Right lobe of liver (tissue), 5 donors: Measurements from ENCODE around the gene SMC4. TPM values are rescaled to one million over a fixed set of nuclear protein-coding genes. Genes with fewer than 3 reads are reported as not detected.

ENCODE experiments used
- microRNA counts: library from miRNA; unstranded; fragments of <30 nt; microRNA quantifications from one replicate; lab custom pipeline; 2016
- microRNA-seq, 2 donors: library from miRNA; unstranded; fragments of <30 nt; microRNA quantifications; one replicate each; pipeline ENCODE4, GENCODE V29; 2019 to 2020
- small RNA-seq, 2 experiments: library from RNA; depleted of rRNA; stranded (forward); fragments of <200 nt; gene quantifications; one replicate each; pipeline ENCODE3, GENCODE V24; 2016
- total RNA-seq, 6 experiments: library from RNA; depleted of rRNA in 2 of 6; stranded (reverse); fragments of >200 nt in 2 of 6; fragmentation: NEBNext Ultra II Directional in 3 of 6; extraction: Animal tissue kit (Norgen Biotek cat#: 25700) in 3 of 6; gene quantifications; one replicate each; pipeline versions ENCODE4 v1.1.0 to v1.2.4, GENCODE V29; 2016 to 2023
- donor health status: DM: no; HTN: no; CAD: no.
- donor health status: DM: no; HTN: no; CAD: no.
- donor health status: DM: no; HTN: yes; CAD: no.
- donor health status: DM: no; HTN: yes; CAD: no.

Gene SMC4
- total RNA-seq, 6 experiments from 2014 or later = 11.3 to 26.7 (median 18.1) TPM

MicroRNAs within 50 kb of the gene (microRNA counts, 767-probe panel; counts per million panel counts)
- microRNA hsa-miR-15b-5p (lab: Ali Mortazavi, UCI) = 13,857 counts per million, percentile 88 among the panel's probes with 10 or more counts

Small RNA genes within 50 kb of the gene (microRNA-seq; reads per million reads assigned to microRNA genes)
- gene MIR15B (874 to 1,151 reads per million in 2 donors), gene MIR16-2 (623 to 669 reads per million in 2 donors)

Small RNA genes within 50 kb of the gene (small RNA-seq; reads per million reads assigned to genes)
- gene MIR15B = 4.7 to 5.9 reads per million in 2 experiments
- 0.52 to 2.0 reads per million in 2 experiments for gene MIR16-2
- 0 reads per million in 2 experiments for gene RNU7-136P

Other genes starting within 250 kb of the SMC4 start
- gene C3orf80, start 174.2 kb upstream of the SMC4 start, total RNA-seq = 1 to 10 TPM in 1 of 6 experiments, under 1 TPM in 4, not detected in 1; 0.07 to 1.2 (median 0.88) TPM
- 10 to 100 TPM in 2 of 6 experiments, 1 to 10 TPM in 4; 6.7 to 13.7 (median 8.5) TPM for gene IFT80, start 425 bp upstream of the SMC4 start, total RNA-seq
- gene TRIM59, start 50.1 kb downstream of the SMC4 start, total RNA-seq = under 1 TPM; 0.07 to 0.56 (median 0.31) TPM
- 10 to 100 TPM; 14.4 to 32.5 (median 18.9) TPM for gene KPNA4, start 165.9 kb downstream of the SMC4 start, total RNA-seq